ENCODE data around the gene CLDN9.

DNA sequence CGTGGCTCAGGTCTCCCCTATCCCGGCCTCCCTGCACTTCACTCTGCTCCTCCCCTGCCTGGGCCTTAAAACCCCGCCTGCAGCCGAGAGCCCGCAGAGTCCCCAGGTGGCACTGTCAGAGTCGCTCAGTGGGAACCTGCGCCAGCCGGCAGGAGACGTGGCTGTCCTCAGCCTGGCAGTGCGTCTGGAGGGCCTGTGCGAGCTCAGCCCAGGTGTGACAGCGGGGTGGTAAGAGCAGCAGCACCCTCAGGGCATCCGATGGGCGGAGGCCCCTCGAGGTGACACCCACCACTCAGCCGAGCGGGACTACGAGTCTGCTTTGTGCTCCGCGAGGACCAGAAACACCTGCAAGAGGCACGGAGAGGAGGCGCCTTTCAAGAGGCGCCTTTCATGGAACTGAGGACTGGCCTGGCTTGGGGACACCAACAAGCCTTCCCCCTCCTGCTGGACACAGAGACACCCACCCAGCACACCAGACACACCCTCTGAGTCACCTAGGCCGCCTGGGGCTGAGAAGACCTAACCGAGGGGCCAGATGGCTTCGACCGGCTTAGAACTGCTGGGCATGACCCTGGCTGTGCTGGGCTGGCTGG lies at the start of gene CLDN9:
- TF ChIP-seq, protein P1, sequence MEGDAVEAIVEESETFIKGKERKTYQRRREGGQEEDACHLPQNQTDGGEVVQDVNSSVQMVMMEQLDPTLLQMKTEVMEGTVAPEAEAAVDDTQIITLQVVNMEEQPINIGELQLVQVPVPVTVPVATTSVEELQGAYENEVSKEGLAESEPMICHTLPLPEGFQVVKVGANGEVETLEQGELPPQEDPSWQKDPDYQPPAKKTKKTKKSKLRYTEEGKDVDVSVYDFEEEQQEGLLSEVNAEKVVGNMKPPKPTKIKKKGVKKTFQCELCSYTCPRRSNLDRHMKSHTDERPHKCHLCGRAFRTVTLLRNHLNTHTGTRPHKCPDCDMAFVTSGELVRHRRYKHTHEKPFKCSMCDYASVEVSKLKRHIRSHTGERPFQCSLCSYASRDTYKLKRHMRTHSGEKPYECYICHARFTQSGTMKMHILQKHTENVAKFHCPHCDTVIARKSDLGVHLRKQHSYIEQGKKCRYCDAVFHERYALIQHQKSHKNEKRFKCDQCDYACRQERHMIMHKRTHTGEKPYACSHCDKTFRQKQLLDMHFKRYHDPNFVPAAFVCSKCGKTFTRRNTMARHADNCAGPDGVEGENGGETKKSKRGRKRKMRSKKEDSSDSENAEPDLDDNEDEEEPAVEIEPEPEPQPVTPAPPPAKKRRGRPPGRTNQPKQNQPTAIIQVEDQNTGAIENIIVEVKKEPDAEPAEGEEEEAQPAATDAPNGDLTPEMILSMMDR (IDR thresholded peaks at IDR 0.05) = no peak
- TF ChIP-seq EP300 (IDR thresholded peaks at IDR 0.05) (no peak), POLR2A (IDR thresholded peaks at IDR 0.05) (no peak)

Data from gastroesophageal sphincter (tissue), 3 donors.